K562 (cell line): ENCODE data around the gene SUFU. TPM values are rescaled to one million over a fixed set of nuclear protein-coding genes. Genes with fewer than 3 reads are reported as not detected.

Source experiments
- ATAC-seq: fragments of 200-7000 bp; cut with Tn5 transposase; 3 replicates; pipeline ENCODE4 v1.9.1; 2020; ENCODE audit warnings: moderate library complexity
- BruUV-seq: library from RNA; stranded (reverse); fragments of 400-500 nt; replicated peaks from 2 replicates; lab custom pipeline; 2021; lab: Mats Ljungman, UMichigan
- CTCF ChIA-PET: fragments of 300-600 bp; formaldehyde crosslinking; extraction: SDS; loops from one replicate; lab custom pipeline; 2021; ENCODE audit warnings: low intra/inter-chr PET ratio; lab: Yijun Ruan, JAX
- POLR2A ChIA-PET: fragments of 300-600, 350-650 bp; sonication (Branson Sonifier 250); formaldehyde crosslinking; extraction: SDS; loops from one replicate; lab custom pipeline; 2021; ENCODE audit warnings: antibody characterized with exemption, inconsistent platforms; lab: Yijun Ruan, JAX
- DNase-seq, 4 experiments: peaks; one replicate each; pipeline versions ENCODE4 v3.0.0 to v3.0.0-alpha.2; 2011 to 2018; ENCODE audit warnings: low spot score in 3 of 4, mixed read lengths in 3 of 4; ENCODE audit errors: extremely low read depth in 1 of 4
- FAIRE-seq: peaks from 2 replicates; lab custom pipeline; 2011; peaks lifted over from hg19 to GRCh38; lab: Jason Lieb, UNC
- H2AFZ ChIP-seq: 2 replicates; pipeline ENCODE4 v1.6.0; 2011; ENCODE audit warnings: low read depth, low read length, control low read depth, inconsistent platforms
- H3K27ac ChIP-seq: fragments of 200-600 bp; 3 replicates; pipeline ENCODE4 v1.8.0; 2011; ENCODE audit warnings: low read depth, mild to moderate bottlenecking, control low read depth, inconsistent platforms, low read length, moderate library complexity, mixed read lengths; ENCODE audit errors: extremely low read depth
- H3K27me3 ChIP-seq, 2 experiments: fragments of 300-600 bp in 1 of 2; 2 replicates in 1 of 2; 3 replicates in 1 of 2; pipeline versions ENCODE4 v1.6.0 to v1.8.0; 2011; ENCODE audit warnings: inconsistent platforms in 2 of 2, low read length in 2 of 2, mild to moderate bottlenecking in 1 of 2, mixed read lengths in 1 of 2, moderate library complexity in 1 of 2; ENCODE audit not compliant: control insufficient read depth in 2 of 2, insufficient read depth in 2 of 2
- H3K36me3 ChIP-seq: fragments of 300-600 bp; 3 replicates; pipeline ENCODE4 v1.8.0; 2011; ENCODE audit warnings: mild to moderate bottlenecking, low read length, inconsistent platforms; ENCODE audit not compliant: control insufficient read depth, insufficient read depth
- H3K4me1 ChIP-seq, 2 experiments: fragments of 200-600 bp in 1 of 2; replicated peaks in 1 of 2; 2 replicates in 1 of 2; 3 replicates in 1 of 2; pipeline versions ENCODE4 v1.5.1 to v1.8.0; 2011; ENCODE audit warnings: inconsistent platforms in 2 of 2, low read length in 2 of 2, mild to moderate bottlenecking in 1 of 2, mixed read lengths in 1 of 2, moderate library complexity in 1 of 2; ENCODE audit not compliant: control insufficient read depth in 2 of 2, insufficient read depth in 2 of 2
- H3K4me2 ChIP-seq: 2 replicates; pipeline ENCODE4 v1.6.1; 2011; ENCODE audit warnings: low read length, control low read depth, inconsistent platforms, mixed read lengths; ENCODE audit not compliant: insufficient read depth
- H3K4me3 ChIP-seq: fragments of 200-600 bp; sonication (generic), shearing (Covaris generic); 2 replicates; pipeline ENCODE4 v1.5.1; 2016; ENCODE audit warnings: control low read depth, inconsistent platforms
- H3K79me2 ChIP-seq: fragments of 200-600 bp; 3 replicates; pipeline ENCODE4 v1.8.0; 2011; ENCODE audit warnings: low read length, inconsistent platforms; ENCODE audit not compliant: control insufficient read depth, insufficient read depth
- H3K9ac ChIP-seq, 2 experiments: 2 replicates each; pipeline versions ENCODE4 v1.6.0 to v1.6.1; 2011; ENCODE audit warnings: low read depth in 2 of 2, low read length in 2 of 2, control low read depth in 1 of 2, inconsistent platforms in 1 of 2, mild to moderate bottlenecking in 1 of 2, mixed read lengths in 1 of 2; ENCODE audit not compliant: insufficient read depth in 1 of 2
- H3K9me1 ChIP-seq: one replicate; pipeline ENCODE4 v1.6.0; 2011; ENCODE audit warnings: inconsistent platforms, mild to moderate bottlenecking, low read length, moderate library complexity; ENCODE audit not compliant: control insufficient read depth, insufficient read depth
- H3K9me3 ChIP-seq: replicated peaks from 2 replicates; pipeline ENCODE4 v1.5.1; 2011; ENCODE audit warnings: low read depth, low read length, inconsistent platforms; ENCODE audit not compliant: control insufficient read depth, insufficient read depth
- H4K20me1 ChIP-seq: replicated peaks from 2 replicates; pipeline ENCODE4 v1.6.1; 2011; ENCODE audit warnings: low read length, inconsistent platforms, mixed read lengths; ENCODE audit not compliant: control insufficient read depth, insufficient read depth
- ATF1 ChIP-seq, 2 experiments: fragments of 450-650 bp in 1 of 2; IDR thresholded peaks; 2 replicates each; pipeline ENCODE4 v1.6.1; 2016; ENCODE audit warnings: missing compliant biosample characterization in 1 of 2, missing genetic modification characterization in 1 of 2
- ELF1 ChIP-seq: fragments of 200-800 bp; sonication (Bioruptor generic); IDR thresholded peaks from 2 replicates; pipeline ENCODE4 v1.6.1; 2016; ENCODE audit warnings: missing genetic modification characterization, missing compliant biosample characterization
- KAT8 ChIP-seq: fragments of 450-650 bp; IDR thresholded peaks from 2 replicates; pipeline ENCODE4 v1.6.1; 2016; ENCODE audit warnings: low read depth, mild to moderate bottlenecking
- KLF6 ChIP-seq: fragments of 250-450 bp; sonication (Bioruptor Pico); IDR thresholded peaks from 2 replicates; pipeline ENCODE4 v1.4.0; 2020; ENCODE audit warnings: mild to moderate bottlenecking, moderate library complexity, borderline replicate concordance
- NELFE ChIP-seq: IDR thresholded peaks from 2 replicates; pipeline ENCODE4 v1.6.1; 2011; ENCODE audit warnings: mild to moderate bottlenecking; ENCODE audit not compliant: insufficient read depth, insufficient read length
- NFXL1 ChIP-seq: fragments of 450-650 bp; formaldehyde crosslinking; IDR thresholded peaks from 2 replicates; pipeline ENCODE4 v1.4.0; 2021; ENCODE audit warnings: mild to moderate bottlenecking
- PHB ChIP-seq: fragments of 250-450 bp; sonication (Bioruptor Pico); IDR thresholded peaks from 2 replicates; pipeline ENCODE4 v1.5.0; 2021
- SMAD3 ChIP-seq: fragments of 450-650 bp; formaldehyde crosslinking; conservative IDR thresholded peaks from 2 replicates; pipeline ENCODE4 v1.4.0; 2020; ENCODE audit warnings: mild to moderate bottlenecking
- ZKSCAN8 ChIP-seq: fragments of 200-800 bp; sonication (Bioruptor generic); IDR thresholded peaks from 2 replicates; pipeline ENCODE4 v1.6.1; 2016; ENCODE audit warnings: missing genetic modification characterization, missing compliant biosample characterization
- ZNF75A ChIP-seq: fragments of 450-650 bp; formaldehyde crosslinking; IDR thresholded peaks from 2 replicates; pipeline ENCODE4 v1.4.0; 2020; ENCODE audit warnings: mild to moderate bottlenecking
- ZNF76 ChIP-seq: fragments of 250-450 bp; sonication (Bioruptor Pico); IDR thresholded peaks from 2 replicates; pipeline ENCODE4 v1.4.0; 2020; ENCODE audit warnings: mild to moderate bottlenecking, moderate library complexity, borderline replicate concordance
- WGBS: fragments of 100-300 bp; shearing (Covaris generic); methylation state at CpG from one replicate; pipeline ENCODE4 v1.1.6; 2016; ENCODE audit warnings: low coverage, mixed read lengths; ENCODE audit not compliant: insufficient coverage; ENCODE audit errors: missing lambda C conversion rate; 5-methylcytosine and 5-hydroxymethylcytosine counted together
- in situ Hi-C: fragments of 300-500 bp; cut with MboI; formaldehyde crosslinking; loops from 4 replicates; pipeline ENCODE4 v1.15.0; 2018; ENCODE audit warnings: inconsistent platforms, mixed read lengths
- intact Hi-C: fragments of 100-400 bp; cut with micrococcal nuclease; formaldehyde crosslinking; loops from 2 replicates; pipeline ENCODE4 v1.14.2; 2022
- polyA plus RNA-seq, 8 experiments: library from polyadenylated mRNA; depleted of rRNA in 4 of 8; stranded (reverse) in 5 of 8; unstranded in 3 of 8; fragments of >200 nt; fragmentation: Nextera tagmentation in 2 of 8; fragmentation: Illumina TruSeq in 1 of 8; extraction: Ambion mirVana in 2 of 8; extraction: Trizol in 1 of 8; gene quantifications; 2 replicates each; pipeline versions ENCODE4 v1.2.1 to v1.2.3, GENCODE V29; 2011 to 2014; ENCODE audit warnings: inconsistent platforms in 1 of 8, missing spikeins in 1 of 8
- total RNA-seq, 7 experiments: library from RNA; depleted of rRNA in 6 of 7; stranded (reverse); fragments of >200 nt in 6 of 7; fragmentation: Illumina TruSeq in 2 of 7; extraction: Trizol in 2 of 7; gene quantifications; 2 replicates each; pipeline versions ENCODE4 v1.2.1 to v1.2.3, GENCODE V29; 2011 to 2021; ENCODE audit warnings: low replicate concordance in 1 of 7
- TF ChIP-seq, protein P1 (sequence below): sonication (generic); formaldehyde crosslinking; IDR thresholded peaks from 2 replicates; pipeline ENCODE4 v1.8.0; 2022; ENCODE audit warnings: missing genetic modification reagents, mild to moderate bottlenecking, borderline replicate concordance
- TF ChIP-seq, protein P2 (sequence below): sonication (generic); formaldehyde crosslinking; IDR thresholded peaks from 2 replicates; pipeline ENCODE4 v1.8.0; 2023; ENCODE audit warnings: missing genetic modification reagents, mild to moderate bottlenecking, borderline replicate concordance

Gene SUFU
- total and polyA plus RNA-seq, 9 of the 15 experiments (the other 6 are each of a cell fraction or from before 2014, with no cell fraction given): 0.59 to 6.3 (median 0.82) TPM

DNA sequence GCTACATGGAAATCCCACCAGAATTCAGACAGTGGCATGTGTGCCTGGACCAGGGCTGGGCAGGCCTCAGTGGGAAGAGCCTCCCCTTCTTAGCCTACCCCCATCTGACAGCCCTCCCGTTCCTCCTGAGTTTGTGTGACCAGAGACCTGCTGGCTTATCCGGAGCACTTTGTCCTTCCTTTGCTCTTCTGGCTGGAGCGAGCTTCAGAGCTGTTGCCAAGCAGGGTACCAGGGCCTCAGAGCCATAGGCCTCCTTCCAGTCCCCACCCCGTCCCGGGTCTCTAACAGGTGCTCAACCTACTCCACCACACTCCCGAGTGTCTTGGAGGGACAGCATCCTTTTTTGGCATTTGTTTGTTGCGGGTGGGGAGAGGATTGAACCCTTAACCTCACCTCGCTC, 114.0 kb downstream of the SUFU start (continued):
- TF ChIP-seq, protein P1, sequence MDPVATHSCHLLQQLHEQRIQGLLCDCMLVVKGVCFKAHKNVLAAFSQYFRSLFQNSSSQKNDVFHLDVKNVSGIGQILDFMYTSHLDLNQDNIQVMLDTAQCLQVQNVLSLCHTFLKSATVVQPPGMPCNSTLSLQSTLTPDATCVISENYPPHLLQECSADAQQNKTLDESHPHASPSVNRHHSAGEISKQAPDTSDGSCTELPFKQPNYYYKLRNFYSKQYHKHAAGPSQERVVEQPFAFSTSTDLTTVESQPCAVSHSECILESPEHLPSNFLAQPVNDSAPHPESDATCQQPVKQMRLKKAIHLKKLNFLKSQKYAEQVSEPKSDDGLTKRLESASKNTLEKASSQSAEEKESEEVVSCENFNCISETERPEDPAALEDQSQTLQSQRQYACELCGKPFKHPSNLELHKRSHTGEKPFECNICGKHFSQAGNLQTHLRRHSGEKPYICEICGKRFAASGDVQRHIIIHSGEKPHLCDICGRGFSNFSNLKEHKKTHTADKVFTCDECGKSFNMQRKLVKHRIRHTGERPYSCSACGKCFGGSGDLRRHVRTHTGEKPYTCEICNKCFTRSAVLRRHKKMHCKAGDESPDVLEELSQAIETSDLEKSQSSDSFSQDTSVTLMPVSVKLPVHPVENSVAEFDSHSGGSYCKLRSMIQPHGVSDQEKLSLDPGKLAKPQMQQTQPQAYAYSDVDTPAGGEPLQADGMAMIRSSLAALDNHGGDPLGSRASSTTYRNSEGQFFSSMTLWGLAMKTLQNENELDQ: no peak
- no peak for TF ChIP-seq ELF1
- TF ChIP-seq ATF1 (CRISPR knock-in tag; IDR thresholded peaks at IDR 0.05): no peak
- TF ChIP-seq ATF1 (tag; IDR thresholded peaks at IDR 0.05): no peak
- no peak for TF ChIP-seq KAT8
- no peak for TF ChIP-seq ZKSCAN8 (CRISPR knock-in tag)

DNA sequence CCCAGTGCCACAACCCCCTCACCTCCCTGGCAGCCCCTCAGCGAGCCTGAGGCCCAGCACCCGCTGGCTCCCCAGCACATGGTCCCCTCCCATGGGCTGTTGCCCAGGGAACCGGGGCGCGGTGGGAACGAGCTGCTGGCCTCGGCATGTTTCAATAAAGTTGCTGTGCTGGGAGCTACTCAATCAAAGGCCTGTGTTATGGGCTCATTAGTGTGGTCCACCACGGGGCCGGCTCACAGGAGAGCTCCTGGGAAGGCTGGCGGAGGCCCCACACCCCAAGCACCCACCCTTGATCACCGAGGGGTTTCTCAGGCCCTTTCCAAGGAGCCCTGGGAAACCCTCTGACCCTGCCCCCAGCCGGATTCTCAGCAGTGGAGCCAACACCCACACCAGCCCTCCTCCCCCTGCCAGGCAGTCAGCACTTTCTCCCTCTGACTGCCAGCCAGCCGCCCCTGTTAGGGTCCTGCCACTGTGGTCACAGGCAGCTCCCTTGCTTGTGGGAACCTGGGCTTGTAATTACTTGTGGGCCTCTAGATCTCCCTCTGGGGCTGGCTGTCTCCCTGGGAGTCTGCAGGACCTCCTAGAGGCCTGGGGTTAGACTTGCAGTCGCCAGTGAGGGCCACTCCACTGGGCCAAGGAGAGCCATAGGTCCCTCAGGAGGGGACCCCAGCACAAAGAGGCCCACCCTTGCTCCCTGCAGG, 115.7 kb downstream of the SUFU start:
- peaks cover 0 to 32% of the 10 kb centered on the region in 2 experiments; a peak in 4 of 5 replicates for H3K4me1 ChIP-seq
- no peak overlapping the region for H3K27ac ChIP-seq
- intact Hi-C loops (no loop called here), in situ Hi-C loops (loop anchor here (25.0 kb wide), 1 partner anchor 782 kb away; the partner anchor contains the start of gene KCNIP2)
- no peaks in the 10 kb centered on the region for H3K27me3 ChIP-seq
- ATAC-seq (no peak), DNase-seq (no peak), FAIRE-seq (no peak)
- no peak overlapping the region for H3K4me2 ChIP-seq
- no peaks in the 10 kb centered on the region for H3K79me2 ChIP-seq
- no peaks in the 10 kb centered on the region for H3K9me1 ChIP-seq
- TF ChIP-seq ZNF76 (no peak), KLF6 (CRISPR knock-in tag) (no peak), NELFE (no peak), SMAD3 (no peak), PHB (no peak), ZNF75A (CRISPR knock-in tag) (no peak), NFXL1 (CRISPR knock-in tag) (no peak)
- TF ChIP-seq, protein P2, sequence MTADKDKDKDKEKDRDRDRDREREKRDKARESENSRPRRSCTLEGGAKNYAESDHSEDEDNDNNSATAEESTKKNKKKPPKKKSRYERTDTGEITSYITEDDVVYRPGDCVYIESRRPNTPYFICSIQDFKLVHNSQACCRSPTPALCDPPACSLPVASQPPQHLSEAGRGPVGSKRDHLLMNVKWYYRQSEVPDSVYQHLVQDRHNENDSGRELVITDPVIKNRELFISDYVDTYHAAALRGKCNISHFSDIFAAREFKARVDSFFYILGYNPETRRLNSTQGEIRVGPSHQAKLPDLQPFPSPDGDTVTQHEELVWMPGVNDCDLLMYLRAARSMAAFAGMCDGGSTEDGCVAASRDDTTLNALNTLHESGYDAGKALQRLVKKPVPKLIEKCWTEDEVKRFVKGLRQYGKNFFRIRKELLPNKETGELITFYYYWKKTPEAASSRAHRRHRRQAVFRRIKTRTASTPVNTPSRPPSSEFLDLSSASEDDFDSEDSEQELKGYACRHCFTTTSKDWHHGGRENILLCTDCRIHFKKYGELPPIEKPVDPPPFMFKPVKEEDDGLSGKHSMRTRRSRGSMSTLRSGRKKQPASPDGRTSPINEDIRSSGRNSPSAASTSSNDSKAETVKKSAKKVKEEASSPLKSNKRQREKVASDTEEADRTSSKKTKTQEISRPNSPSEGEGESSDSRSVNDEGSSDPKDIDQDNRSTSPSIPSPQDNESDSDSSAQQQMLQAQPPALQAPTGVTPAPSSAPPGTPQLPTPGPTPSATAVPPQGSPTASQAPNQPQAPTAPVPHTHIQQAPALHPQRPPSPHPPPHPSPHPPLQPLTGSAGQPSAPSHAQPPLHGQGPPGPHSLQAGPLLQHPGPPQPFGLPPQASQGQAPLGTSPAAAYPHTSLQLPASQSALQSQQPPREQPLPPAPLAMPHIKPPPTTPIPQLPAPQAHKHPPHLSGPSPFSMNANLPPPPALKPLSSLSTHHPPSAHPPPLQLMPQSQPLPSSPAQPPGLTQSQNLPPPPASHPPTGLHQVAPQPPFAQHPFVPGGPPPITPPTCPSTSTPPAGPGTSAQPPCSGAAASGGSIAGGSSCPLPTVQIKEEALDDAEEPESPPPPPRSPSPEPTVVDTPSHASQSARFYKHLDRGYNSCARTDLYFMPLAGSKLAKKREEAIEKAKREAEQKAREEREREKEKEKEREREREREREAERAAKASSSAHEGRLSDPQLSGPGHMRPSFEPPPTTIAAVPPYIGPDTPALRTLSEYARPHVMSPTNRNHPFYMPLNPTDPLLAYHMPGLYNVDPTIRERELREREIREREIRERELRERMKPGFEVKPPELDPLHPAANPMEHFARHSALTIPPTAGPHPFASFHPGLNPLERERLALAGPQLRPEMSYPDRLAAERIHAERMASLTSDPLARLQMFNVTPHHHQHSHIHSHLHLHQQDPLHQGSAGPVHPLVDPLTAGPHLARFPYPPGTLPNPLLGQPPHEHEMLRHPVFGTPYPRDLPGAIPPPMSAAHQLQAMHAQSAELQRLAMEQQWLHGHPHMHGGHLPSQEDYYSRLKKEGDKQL (CRISPR knock-in tag): no peak
- no peak overlapping the region for H3K4me3 ChIP-seq
- 75% methylated on average over 5 of the region's 14 CpGs for WGBS
- H3K36me3 ChIP-seq: peaks cover 6% of the 10 kb centered on the region; the same call in 2 of the 3 replicates
- POLR2A ChIA-PET: interaction anchor here (1.4 kb wide), 1 partner anchor 13 kb away, joined by 5 read pairs; no protein-coding TSS in a partner anchor
- no TSS peak for BruUV-seq
- H3K9me3 ChIP-seq: no peaks in the 10 kb centered on the region
- peak overlapping the region in 1 of 2 experiments; percentile 52; a peak in 2 of 4 replicates for H3K9ac ChIP-seq
- no peak overlapping the region for H2AFZ ChIP-seq
- H4K20me1 ChIP-seq: no peaks in the 10 kb centered on the region
- CTCF ChIA-PET: no interaction called here
